ENCODE data around the gene CSF1R.

CSF1R gene

DNA sequence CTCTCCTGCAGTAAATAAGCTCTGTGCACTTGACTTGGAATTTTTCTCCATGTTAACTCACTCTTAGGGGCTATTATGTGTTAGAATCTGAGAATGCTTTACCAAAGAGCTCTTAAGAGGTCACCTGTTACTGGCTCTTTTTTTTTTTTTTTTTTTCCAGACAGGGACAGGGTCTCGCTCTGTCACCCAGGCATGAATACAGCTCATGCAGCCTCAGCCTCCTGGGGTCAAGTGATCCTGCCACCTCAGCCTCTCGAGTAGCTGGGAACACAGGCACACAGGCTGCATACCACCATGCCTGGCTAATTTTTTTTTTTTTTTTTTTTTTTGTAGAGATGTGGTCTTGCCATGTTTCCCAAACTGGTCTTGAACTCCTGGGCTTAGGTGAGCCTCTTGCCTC, 63.7 kb downstream of the CSF1R start:
- TF ChIP-seq NFIC (IDR thresholded peaks at IDR 0.05) = 0 out of 2 replicates have a peak, but pooled peaks have one; percentile 4
- no peak for TF ChIP-seq ZBTB7A (IDR thresholded peaks at IDR 0.05; ENCODE audit: low read depth)

DNA sequence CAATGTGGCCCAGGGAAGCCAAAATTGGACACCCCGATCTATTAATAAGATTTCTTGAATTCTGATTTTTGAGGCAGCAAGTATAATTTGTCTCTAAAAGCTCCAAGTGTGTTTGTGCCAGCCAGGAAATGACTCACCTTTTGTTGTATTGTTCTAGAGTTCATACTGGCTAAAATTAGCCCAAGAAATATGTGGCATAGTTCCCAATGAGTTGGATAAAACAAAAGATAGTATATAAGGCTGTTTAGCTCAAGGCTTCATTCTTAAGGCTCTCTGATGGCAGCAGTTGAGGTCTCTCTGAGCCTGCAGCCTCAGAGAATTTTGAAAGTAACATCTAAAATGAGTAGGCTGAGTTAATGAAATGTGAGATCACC, 64.2 kb downstream of the CSF1R start:
- TF ChIP-seq FOXM1 (IDR thresholded peaks at IDR 0.05; ENCODE audit: borderline replicate concordance, low read depth) (peak; percentile 68; the same call in 1 of the 2 replicates), EGR1 (IDR thresholded peaks at IDR 0.05) (no peak), ZBTB7A (IDR thresholded peaks at IDR 0.05; ENCODE audit: low read depth) (no peak), TEAD4 (IDR thresholded peaks at IDR 0.05) (peak; percentile 85), NFIC (IDR thresholded peaks at IDR 0.05) (peak; percentile 94), YY1 (IDR thresholded peaks at IDR 0.05; ENCODE audit: low read depth) (no peak), CREB1 (IDR thresholded peaks at IDR 0.05; ENCODE audit: low read depth) (no peak), TCF12 (IDR thresholded peaks at IDR 0.05; ENCODE audit: low read depth) (peak; percentile 81), EP300 (IDR thresholded peaks at IDR 0.05; ENCODE audit: borderline replicate concordance) (peak; percentile 68; the same call in 1 of the 2 replicates), TAF1 (IDR thresholded peaks at IDR 0.05; ENCODE audit: low read depth) (no peak), CEBPB (IDR thresholded peaks at IDR 0.05) (no peak), RAD21 (IDR thresholded peaks at IDR 0.05; ENCODE audit: low read depth) (no peak)
- TF ChIP-seq, protein P1, sequence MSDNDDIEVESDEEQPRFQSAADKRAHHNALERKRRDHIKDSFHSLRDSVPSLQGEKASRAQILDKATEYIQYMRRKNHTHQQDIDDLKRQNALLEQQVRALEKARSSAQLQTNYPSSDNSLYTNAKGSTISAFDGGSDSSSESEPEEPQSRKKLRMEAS (IDR thresholded peaks at IDR 0.05) = peak; percentile 44; the same call in 1 of the 2 replicates
- TF ChIP-seq, protein P2, sequence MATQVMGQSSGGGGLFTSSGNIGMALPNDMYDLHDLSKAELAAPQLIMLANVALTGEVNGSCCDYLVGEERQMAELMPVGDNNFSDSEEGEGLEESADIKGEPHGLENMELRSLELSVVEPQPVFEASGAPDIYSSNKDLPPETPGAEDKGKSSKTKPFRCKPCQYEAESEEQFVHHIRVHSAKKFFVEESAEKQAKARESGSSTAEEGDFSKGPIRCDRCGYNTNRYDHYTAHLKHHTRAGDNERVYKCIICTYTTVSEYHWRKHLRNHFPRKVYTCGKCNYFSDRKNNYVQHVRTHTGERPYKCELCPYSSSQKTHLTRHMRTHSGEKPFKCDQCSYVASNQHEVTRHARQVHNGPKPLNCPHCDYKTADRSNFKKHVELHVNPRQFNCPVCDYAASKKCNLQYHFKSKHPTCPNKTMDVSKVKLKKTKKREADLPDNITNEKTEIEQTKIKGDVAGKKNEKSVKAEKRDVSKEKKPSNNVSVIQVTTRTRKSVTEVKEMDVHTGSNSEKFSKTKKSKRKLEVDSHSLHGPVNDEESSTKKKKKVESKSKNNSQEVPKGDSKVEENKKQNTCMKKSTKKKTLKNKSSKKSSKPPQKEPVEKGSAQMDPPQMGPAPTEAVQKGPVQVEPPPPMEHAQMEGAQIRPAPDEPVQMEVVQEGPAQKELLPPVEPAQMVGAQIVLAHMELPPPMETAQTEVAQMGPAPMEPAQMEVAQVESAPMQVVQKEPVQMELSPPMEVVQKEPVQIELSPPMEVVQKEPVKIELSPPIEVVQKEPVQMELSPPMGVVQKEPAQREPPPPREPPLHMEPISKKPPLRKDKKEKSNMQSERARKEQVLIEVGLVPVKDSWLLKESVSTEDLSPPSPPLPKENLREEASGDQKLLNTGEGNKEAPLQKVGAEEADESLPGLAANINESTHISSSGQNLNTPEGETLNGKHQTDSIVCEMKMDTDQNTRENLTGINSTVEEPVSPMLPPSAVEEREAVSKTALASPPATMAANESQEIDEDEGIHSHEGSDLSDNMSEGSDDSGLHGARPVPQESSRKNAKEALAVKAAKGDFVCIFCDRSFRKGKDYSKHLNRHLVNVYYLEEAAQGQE (IDR thresholded peaks at IDR 0.05; ENCODE audit: low read depth) = no peak
- TF ChIP-seq, protein P3, sequence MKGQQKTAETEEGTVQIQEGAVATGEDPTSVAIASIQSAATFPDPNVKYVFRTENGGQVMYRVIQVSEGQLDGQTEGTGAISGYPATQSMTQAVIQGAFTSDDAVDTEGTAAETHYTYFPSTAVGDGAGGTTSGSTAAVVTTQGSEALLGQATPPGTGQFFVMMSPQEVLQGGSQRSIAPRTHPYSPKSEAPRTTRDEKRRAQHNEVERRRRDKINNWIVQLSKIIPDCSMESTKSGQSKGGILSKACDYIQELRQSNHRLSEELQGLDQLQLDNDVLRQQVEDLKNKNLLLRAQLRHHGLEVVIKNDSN (IDR thresholded peaks at IDR 0.05) = no peak

DNA sequence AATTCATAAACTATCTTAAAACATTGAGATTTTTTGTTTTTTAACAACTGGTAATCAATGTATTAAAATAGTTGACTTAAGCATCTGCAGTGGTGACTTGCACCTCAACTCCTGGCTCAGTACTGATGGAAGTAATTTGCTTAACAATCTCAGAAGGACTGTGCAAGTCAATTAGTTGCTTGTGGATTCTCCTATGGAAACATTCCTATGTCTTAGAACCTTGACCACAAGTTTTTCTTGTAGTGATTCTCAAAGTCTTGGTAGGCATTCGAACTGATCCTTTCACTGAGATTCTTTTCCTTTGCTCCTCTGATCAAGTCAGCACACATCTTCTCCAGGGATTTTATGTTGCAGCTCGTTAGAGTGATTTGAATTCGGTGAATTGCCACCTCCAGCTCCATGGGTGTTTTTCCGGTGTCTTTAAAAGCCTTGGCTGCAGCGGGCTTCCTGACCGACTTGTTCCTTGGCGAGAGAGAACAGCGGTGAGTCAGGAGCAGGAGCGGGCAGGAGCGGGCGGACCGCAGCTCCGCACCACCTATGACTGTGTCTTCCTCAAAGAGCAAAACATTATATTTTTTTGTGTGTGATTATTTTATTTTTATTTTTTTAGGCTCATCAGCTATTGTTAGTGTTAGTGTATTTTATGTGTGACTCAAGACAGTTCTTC, 64.7 kb downstream of the CSF1R start:
- TF ChIP-seq, protein P2 (IDR thresholded peaks at IDR 0.05; ENCODE audit: low read depth) = no peak
- TF ChIP-seq, protein P1 (IDR thresholded peaks at IDR 0.05) = 0 out of 2 replicates have a peak, but pooled peaks have one; percentile 12
- TF ChIP-seq TEAD4 (IDR thresholded peaks at IDR 0.05) (no peak), NFIC (IDR thresholded peaks at IDR 0.05) (no peak), ZBTB7A (IDR thresholded peaks at IDR 0.05; ENCODE audit: low read depth) (no peak)

DNA sequence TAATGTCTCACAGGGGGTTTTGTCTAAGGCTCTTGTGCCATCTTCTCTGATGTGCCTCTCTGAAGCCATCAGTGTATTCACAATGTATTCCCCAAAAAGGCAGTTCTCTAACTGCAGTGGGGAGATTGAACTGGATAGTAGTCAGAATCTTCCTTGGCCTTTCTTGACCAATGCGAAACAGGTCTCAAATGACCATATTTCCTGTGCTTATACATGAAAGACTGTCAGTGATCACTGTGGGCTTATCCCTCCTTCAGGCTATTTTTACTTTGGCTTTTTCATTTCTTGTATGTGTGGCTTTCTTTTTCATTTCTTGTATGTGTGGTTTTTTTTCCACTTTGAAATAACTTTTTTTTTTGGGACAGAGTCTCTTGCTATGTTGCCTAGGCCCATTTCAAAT, 66.1 kb downstream of the CSF1R start:
- TF ChIP-seq EGR1 (IDR thresholded peaks at IDR 0.05) = no peak
- TF ChIP-seq, protein P2 (IDR thresholded peaks at IDR 0.05; ENCODE audit: low read depth) = no peak
- TF ChIP-seq CEBPB (IDR thresholded peaks at IDR 0.05) = no peak
- no peak for TF ChIP-seq CREB1 (IDR thresholded peaks at IDR 0.05; ENCODE audit: low read depth)

DNA sequence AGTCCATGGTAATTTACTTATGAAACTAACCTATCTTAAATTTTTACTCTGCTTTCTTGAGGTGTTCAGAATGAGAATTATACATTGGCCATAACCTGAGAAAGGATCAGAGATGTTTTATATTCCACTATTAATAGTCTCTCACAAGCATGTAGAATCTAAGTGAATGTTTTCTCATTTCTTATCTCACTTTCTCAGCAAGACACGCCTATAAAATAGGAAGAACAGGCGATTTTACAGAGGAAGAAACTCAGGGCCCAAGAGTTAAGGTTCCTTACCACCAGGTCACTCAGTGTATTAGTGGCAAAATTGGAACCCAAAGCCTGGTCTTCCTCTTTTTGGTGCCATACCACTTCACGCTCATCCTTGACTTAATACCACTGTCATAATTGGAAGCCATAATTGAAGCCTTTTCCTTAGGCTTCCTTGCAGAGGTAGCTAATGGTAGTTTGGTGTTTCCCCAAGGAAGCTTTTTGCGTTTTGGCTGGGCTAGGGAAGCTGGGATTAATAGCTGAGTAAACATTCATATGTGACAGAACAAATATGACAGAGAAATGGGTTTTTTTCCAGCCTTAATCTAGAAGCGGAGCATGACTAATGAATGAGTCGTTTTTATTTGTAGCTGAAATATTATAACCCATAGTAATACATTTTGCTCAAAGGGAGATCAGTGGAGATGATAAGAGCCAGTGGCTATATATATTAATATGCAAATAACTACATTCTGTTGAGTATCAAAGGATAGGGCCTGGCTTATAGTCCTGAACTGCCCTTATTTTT, 68.9 kb downstream of the CSF1R start:
- TF ChIP-seq, protein P1 (IDR thresholded peaks at IDR 0.05) = no peak
- no peak for TF ChIP-seq TEAD4 (IDR thresholded peaks at IDR 0.05)
- no peak for TF ChIP-seq TCF12 (IDR thresholded peaks at IDR 0.05; ENCODE audit: low read depth)
